ENCODE results near the gene DEUP1.

The DEUP1 gene

GRCh38 chr11:93368022-93368421, 37.5 kb downstream of the DEUP1 start:
- DNase-seq (ENCODE audit: extremely low spot score), result no peak
- TF ChIP-seq CTCF (IDR thresholded peaks at IDR 0.05; ENCODE audit: control extremely low read depth, extremely low read depth, low read depth, missing control alignments), result no peak
- POLR2A ChIA-PET, result no interaction called here
- CTCF ChIA-PET, result interaction anchor here (1.1 kb wide), 1 partner anchor 11 kb away, joined by 3 read pairs; no protein-coding TSS in a partner anchor

GRCh38 chr11:93370260-93370659, 39.7 kb downstream of the DEUP1 start:
- TF ChIP-seq CTCF (IDR thresholded peaks at IDR 0.05; ENCODE audit: control extremely low read depth, extremely low read depth, low read depth, missing control alignments), result no peak
- CTCF ChIA-PET, result no interaction called here
- POLR2A ChIA-PET, result no interaction called here
- DNase-seq (ENCODE audit: extremely low spot score), result no peak

DNA sequence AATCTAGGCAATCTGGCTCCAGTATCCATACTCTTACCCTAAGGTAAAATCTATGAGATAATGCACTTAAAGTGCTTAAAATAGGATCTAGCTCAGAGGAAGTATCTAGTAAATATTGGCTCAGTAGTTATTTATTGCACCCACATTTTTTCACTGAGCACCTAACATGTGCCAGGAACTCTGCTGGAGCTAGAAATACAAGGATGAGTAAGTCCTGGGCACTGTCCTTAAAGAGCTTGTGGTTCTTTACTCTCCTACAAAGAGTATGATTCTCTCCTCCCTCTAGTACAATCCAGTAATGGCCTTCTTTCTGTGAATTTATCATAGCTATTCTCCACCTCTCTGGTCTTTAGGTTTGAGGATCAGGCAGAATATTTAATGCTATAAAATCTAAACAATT, 59.2 kb downstream of the DEUP1 start:
- ChIA-PET CTCF (interaction anchor here (0.9 to 1.9 kb wide), 6 partner anchors 8 to 59 kb away, joined by 3 to 7 read pairs (median 4); no protein-coding TSS in a partner anchor), POLR2A (no interaction called here)
- TF ChIP-seq CTCF (IDR thresholded peaks at IDR 0.05; ENCODE audit: control extremely low read depth, extremely low read depth, low read depth, missing control alignments), result no peak
- DNase-seq (ENCODE audit: extremely low spot score), result no peak

DNA sequence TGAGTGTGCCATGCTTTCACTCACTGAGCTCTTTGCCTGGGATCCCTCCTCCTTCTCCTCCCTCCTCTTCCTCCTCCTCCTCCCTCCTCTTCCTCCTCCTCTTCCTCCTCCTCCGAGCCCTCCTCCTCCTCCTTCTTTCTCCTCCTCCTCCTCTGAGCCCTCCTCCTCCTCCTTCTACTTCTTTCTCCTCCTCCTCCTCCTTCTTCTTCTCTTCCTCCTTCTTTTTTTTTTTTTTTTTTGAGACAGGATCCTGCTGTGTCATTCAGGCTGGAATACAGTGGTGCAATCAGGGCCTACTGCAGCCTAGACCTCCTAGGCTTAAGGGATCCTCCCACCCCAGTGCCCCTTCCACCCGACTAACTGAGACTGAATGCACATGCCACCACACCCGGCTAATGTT, 62.3 kb downstream of the DEUP1 start:
- POLR2A ChIA-PET, result no interaction called here
- no peak for TF ChIP-seq CTCF (IDR thresholded peaks at IDR 0.05; ENCODE audit: control extremely low read depth, extremely low read depth, low read depth, missing control alignments)
- CTCF ChIA-PET, result no interaction called here
- no peak for DNase-seq (ENCODE audit: extremely low spot score)

DNA sequence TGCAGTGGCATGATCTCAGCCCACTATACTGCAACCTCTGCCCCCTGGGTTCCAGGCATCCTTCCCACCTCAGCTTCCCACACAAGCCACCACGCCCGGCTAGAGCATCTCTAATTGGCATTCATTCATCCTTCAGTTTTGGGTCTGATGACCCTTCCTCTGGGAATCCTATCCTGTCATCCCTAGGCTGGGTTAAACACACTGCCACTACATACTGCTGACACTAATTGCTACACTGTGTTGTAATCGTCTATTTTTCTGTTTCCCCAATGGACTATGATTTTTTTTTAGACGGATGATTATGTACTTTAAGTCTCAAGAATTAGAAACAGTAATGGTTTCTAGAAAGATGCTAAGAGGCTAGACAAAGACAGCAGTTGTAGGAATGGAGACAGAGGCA, 62.8 kb downstream of the DEUP1 start:
- no peak for DNase-seq (ENCODE audit: extremely low spot score)
- CTCF ChIA-PET, result no interaction called here
- TF ChIP-seq CTCF (IDR thresholded peaks at IDR 0.05; ENCODE audit: control extremely low read depth, extremely low read depth, low read depth, missing control alignments), result no peak
- POLR2A ChIA-PET, result no interaction called here

DNA sequence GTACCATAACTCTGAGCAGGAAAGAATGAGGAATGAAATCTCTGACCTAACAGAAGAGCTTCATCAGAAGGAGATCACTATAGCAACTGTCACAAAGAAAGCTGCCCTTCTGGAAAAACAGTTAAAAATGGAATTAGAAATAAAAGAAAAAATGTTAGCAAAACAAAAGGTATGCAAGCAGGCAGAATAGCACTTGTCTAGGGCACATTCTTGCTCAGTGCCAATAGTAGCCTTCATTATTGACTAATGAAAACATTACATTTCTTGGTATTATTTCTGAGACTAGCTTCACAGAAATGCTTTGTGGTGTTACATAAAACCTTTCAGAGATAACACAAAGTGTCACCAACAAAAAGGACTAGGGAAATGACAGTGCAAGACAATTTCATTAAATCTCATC, 63.9 kb downstream of the DEUP1 start:
- ChIA-PET CTCF (interaction anchor here (0.7 kb wide), 2 partner anchors 9 to 10 kb away, joined by 3 read pairs; no protein-coding TSS in a partner anchor), POLR2A (no interaction called here)
- no peak for DNase-seq (ENCODE audit: extremely low spot score)
- TF ChIP-seq CTCF (IDR thresholded peaks at IDR 0.05; ENCODE audit: control extremely low read depth, extremely low read depth, low read depth, missing control alignments), result no peak

GRCh38 chr11:93396316-93396715, 65.8 kb downstream of the DEUP1 start:
- CTCF ChIA-PET, result no interaction called here
- DNase-seq (ENCODE audit: extremely low spot score), result no peak
- POLR2A ChIA-PET, result no interaction called here
- TF ChIP-seq CTCF (IDR thresholded peaks at IDR 0.05; ENCODE audit: control extremely low read depth, extremely low read depth, low read depth, missing control alignments), result no peak
